ENCODE measurements around the gene TMEM182. TPM values are rescaled to one million over a fixed set of nuclear protein-coding genes. Genes with fewer than 3 reads are reported as not detected.

Gene TMEM182
- total RNA-seq, 1 experiment from 2014 or later = 9.1 TPM

DNA sequence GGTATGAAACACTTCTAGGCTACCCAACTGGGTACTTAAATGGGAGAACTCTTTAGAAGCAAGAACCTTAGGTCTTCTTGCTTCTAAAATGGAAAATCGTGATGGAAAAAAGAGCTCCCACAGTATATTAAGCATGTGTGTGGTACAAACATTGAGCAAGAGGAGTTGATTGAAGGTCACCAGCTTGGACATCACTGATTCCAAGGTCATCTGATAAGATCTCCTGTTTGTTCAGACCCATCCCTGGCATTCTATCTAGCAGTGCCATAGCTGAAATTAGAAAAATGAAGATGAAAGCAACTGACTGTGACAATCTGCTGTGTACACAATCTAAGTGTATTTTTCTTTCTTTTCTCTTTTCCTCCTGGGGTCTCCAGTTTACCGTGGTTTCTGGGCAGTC, 35.7 kb downstream of the TMEM182 start:
- DNase-seq (ENCODE audit: extremely low read depth, low read depth) = no peak

DNA sequence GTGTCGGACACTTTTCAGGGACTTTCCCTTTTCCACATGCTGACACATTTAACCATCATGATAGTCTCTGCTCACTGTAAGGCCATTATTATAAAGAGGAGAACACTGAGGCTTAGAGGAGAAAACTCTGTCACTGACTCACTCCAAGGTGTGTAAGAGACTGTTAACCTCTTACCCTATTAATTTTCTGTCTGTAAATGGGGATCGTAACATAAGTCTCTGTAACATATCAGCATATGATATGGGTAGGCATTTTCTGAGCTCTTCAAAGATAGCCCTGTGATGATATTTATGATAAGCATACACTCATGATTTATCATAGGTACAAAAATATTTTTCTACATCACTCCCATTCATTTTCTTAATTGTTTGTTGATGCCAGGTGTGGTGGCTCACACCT, 36.4 kb downstream of the TMEM182 start:
- no peak for DNase-seq (ENCODE audit: extremely low read depth, low read depth)

DNA sequence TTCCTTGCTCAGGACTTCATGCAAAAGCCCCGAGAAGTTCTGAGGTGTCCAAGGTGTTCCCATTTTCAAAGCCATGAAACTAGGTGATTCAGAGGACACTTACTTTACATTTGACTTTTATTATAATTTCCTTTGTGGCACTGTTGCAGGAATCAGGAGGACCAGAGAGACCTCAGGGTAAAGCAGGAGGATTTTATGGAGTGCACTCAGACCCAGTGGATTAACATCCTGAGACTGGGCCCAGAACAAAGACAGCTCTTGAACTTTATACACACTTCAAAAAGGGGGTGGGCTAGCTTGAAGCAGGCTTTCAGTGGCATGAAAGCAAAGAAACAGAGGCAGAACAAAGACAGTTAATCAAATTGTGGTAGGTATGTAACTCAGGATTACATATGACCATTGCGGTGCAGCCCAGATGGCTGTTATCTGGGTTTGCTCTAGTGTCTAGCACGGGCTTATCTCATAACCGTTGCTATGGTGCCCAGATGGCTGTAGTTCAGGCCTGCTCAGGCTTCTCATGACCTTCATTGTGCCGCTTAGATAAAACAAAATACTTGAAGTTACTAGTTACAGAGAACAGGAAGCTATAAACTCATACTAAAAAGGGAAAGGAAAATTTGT, 39.4 kb downstream of the TMEM182 start:
- no peak for DNase-seq (ENCODE audit: extremely low read depth, low read depth)

DNA sequence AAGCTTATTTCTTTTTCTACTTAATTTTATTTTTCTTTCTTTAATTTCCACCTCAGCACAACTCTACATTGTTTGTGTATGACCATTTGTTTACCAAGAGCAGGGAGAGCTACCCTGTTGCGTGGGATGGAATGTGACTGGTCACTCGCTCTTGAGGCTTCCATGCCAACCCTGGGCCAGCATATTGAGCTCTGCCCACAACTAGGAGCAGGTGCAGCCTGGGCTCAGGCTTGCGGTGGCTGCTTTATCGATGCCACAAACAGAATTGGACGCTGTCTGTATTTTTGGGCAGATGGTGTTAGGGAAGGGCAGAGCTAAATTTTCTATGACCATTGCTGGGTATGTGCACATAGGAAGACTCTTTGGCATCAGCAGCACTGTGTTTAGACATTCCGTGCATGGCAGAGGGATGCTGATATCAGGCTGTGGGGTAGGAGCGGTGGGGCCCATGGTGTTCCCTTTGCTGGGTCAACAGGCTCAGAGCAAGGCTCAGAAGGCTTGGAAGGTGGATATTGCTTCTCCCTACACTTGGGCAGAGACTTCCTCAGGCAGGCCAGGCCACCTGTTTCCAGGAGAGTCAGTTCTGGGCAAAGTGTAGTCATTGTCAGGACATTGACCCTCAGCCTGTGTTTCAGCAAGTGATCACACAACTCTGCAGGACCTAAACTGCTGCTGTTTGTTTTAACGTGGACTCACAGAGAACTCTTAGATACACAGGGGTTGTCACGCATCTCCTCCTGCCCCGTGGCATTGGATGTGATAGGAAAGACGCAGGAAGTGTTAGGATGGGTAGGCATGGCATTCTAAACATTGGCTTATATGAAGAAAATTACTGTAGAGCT, 40.2 kb downstream of the TMEM182 start:
- no peak for DNase-seq (ENCODE audit: extremely low read depth, low read depth)

DNA sequence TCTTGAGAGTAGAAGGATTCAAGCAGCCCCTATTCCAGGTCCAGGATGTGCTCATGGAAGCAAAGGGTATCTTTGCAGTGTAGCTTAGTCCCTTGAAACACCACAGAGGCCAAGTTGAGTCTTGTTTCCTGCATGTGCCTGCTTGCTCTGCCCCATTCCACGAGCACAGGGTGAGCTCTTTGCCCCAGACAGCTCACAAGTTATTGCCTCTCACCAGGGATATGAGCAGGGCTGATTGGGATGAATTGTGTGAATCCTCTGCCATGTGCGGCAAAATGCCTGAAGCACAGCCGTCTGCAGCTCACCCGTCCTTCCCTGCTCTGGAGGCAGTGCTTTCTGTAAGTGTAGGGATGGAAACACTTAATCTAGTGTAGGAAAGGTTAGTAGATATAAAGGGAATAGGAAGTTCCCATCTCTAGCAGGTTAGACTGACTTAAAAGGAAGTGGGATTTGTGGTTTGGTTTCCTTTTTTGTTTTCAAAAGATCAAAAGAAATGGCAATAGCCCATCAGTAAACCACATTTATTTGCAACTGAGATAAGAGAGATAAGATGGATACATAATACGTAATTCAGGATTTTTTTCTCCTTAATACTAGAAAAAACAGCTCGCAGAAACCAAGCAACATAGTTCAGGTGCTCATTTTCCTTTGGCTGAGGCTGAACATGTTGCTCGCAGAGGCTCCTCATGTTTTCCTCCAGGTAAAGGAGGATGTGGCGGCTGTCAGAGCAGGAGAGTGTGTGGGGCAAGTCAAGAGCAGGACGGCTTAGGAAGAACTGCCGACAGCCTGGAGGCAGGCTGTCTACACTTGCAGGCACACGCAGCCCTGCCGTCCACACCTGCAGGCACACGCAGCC, 41.4 kb downstream of the TMEM182 start:
- DNase-seq (ENCODE audit: extremely low read depth, low read depth) = no peak

DNA sequence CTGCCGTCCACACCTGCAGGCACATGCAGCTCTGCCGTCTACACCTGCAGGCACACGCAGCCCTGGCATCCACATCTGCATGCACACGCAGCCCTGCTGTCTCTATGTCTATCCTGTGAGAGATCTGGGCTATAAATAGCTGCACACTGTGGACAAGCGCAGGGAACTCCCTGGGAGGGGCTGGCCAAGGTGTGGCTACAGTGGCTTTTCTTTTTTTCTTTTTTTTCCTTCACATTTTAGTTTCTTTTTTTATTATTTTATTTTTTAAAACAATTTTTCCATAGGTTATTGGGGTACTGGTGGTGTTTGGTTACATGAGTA, 42.0 kb downstream of the TMEM182 start:
- no peak for DNase-seq (ENCODE audit: extremely low read depth, low read depth)

DNA sequence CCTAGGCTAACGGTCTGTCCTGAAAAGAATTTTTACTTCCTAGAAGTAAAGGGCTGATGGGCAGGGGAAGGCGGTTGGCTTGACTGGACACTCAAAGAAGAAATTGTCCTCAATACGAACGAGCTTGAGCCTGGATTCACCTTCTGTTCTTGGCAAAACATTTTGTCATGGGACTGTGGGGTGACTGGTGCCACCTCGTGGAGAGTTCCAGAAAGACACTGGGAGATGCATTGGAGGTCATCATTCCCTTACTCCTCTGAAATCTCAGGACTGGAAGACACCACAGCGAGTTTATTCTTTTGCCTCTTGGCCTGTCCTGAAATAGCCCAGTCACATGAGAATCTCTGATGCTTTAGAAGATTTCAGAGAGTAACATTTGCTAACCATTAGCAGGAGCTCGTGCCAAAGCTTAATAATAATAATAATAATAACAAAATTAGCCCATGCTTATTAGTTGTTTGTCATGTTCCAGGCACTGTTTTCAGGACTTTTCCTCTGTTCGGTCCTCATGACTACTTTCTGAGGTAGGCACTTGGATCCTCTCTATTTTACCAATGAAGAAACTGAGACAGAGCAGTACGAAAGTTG, 44.5 kb downstream of the TMEM182 start:
- peak; percentile 62 for DNase-seq (ENCODE audit: extremely low read depth, low read depth)

DNA sequence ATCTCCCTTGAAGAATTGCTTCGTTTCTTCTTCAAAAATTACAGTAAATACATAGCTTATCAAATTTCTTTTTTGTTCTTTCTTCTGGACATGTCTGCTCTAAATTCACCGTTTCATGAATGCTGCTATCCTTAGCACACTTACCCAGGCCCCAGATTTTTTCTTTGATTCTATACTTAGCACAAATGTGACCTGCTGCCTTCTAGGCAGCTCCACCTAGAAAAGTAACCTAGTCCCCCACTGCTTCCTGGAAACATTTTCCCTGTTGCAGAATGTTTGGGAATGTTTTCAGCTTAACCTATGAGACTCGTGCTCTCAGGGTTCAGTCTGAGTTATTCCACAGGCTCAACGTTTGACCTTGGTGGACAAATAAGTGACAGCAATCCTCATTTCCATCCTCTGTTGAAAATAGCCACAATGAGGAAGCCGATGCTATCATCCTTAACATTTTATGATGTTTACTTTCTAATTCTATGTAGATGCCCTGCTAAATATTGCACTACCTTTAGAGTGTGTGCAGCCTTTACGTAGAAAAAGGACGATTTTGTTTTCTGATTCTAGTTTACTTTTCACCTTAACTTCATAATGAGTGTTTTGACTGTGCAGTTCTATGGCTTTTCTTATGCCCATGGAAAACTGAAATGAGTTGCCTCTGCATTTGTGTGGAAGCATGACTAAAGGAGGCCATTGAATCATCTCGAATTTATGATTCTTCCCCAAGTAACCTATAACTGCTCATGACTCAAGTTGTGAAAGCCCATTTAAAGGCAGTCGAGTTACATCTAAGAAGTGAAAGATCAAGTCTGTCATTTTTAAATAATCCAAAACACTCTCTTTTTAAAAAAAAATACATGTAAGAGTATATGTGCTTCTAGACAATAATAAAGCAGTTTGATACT, 47.7 kb downstream of the TMEM182 start:
- no peak for DNase-seq (ENCODE audit: extremely low read depth, low read depth)

DNA sequence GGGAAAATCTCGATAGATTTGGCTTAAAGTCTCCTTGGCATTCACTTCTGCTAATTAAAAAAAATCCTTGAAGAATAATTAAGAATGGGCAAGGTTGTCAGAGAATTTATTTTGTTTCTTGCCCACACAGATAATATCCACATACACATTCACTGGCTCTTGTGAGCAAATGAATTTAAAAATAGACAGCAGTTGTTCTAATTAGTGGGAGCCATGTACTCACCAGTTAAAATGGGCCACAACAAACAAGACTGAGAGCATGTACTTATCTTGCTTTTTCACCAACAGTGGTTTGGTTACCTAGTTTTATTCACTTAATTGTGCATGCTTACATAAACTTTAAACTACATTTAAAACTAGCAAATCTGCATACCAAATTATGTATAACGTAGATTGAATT, 53.5 kb downstream of the TMEM182 start:
- no peak for DNase-seq (ENCODE audit: extremely low read depth, low read depth)

DNA sequence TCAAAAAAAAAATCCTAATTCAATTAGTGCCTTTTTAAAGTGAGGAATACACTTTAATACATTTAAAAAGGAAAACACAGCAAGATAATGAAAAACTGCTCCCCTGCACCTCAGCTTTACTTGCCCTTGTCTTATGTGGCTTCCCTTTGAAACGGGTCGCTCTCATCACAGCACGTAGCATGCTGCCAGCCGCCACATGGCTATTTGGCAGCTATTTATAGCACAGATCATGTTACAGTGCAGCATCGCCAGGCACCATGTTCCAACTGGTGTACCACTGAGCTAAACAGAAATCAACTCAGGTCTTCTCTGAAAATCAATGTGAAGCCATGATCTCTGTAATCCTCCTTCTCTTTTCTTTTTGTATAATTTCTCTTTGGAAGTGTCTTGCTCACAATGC, 65.1 kb downstream of the TMEM182 start:
- DNase-seq (ENCODE audit: extremely low read depth, low read depth) = no peak

DNA sequence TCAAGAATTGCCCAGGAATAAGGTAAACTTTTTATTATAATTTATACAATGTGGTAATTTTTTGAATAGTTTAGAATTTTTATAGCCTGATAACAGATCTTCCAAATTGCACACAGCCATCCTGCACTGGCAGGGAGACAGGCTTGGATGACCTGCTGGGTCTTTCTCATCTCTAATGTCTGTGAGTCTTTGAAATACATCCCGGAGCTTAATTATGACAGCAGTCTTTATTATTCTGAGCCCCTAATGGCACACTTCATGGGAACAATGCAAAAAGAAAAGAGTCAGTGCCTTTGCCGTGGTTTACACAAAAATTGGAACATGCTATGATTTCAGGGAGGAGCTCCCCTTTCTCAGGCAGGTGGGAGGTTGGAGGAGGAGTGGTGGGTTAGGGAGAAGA, 71.0 kb downstream of the TMEM182 start:
- DNase-seq (ENCODE audit: extremely low read depth, low read depth) = no peak

DNA sequence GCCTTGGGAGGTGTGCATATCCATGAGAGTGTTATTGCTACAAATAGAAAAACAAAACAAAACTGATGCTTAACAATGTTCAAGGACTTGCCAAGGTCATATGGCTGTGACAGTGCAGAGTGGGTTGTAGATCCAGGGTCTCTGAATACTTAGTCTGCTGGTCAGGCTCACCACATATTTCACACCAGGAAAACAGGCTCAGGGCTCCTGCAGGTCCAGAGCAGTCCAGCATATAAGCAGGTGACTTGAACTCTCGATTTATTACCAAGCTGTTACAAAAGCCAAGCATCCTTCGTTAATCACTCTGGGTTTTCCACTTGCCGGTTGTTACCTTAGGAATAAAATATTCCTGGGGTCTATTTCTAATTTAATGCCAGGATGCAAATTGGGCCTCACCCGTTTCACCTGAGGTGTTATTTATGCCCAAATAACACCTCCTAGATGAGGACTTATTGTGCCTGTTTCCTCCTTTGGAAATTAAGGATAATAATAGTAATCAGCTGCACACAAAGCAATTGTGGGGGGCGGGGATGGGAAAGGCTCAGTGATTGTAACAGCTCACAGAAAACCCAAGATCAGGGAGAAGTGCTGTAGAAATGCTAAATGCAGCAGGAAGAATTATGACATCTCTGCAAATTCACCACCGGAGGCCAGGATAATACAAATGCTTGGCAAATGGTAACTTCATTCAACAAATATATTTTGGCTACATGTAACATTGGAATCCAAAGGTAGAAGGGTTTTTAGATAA, 72.9 kb downstream of the TMEM182 start:
- no peak for DNase-seq (ENCODE audit: extremely low read depth, low read depth)

DNA sequence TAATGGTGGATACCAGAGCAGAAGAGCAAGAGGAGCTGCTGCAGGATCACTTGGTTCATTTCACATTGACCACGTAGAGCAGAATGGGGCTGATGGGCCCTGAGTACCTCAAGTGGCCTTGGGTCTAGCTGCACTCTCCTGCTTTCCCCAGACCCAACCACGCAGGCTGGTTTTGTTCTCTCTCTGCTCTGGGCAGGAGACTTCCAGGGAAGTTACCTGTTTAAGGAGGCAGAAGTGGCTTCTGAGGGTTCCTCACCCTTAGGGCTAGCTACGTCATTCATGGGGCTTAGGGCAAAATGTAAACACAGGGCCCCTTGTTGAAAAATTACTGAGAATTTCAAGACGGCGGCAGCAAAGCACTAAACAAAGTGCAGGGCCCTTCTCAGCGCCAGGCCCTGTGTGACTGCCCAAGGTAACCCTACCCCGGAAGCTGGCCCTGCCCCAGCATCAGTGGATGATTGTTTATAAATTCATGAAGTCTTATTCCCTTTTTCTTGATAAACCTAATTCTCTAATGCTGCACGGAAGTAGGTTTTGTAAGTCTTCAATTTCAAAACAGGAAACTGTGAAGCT, 75.9 kb downstream of the TMEM182 start:
- no peak for DNase-seq (ENCODE audit: extremely low read depth, low read depth)

DNA sequence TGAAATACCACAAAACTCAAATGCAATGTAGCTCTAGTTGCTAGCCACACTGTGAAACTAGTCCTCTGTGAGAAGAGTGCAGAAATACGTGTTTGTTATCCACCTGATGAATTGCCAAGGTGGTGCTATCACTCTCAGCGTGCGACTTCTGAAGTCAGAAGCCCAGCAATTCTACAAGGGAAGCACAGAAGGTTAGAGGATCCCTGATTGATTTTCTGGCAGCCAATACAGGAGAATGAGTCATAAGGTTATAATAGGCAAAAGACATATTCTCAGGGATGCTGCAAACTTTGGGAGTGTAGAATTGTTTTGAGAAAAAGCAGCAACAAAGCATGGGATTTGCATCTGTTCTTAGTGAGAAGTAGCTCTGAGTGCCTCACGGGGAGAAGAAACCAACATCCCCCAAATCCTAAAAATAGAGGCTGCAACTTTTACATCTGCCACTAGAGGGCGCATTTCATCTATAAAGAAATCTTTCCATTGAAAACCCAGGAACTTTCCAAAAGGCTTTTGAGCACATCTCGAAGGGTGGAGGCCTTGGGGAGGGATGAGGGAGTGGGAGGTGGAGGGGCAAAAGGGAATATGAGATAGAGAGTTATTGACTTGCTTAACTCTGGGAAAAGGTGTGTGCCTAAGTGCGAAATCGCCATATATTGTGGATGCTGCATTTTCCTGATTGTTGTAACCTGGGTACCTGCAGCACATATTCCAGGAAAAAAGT, 78.0 kb downstream of the TMEM182 start:
- DNase-seq (ENCODE audit: extremely low read depth, low read depth) = peak; percentile 47

DNA sequence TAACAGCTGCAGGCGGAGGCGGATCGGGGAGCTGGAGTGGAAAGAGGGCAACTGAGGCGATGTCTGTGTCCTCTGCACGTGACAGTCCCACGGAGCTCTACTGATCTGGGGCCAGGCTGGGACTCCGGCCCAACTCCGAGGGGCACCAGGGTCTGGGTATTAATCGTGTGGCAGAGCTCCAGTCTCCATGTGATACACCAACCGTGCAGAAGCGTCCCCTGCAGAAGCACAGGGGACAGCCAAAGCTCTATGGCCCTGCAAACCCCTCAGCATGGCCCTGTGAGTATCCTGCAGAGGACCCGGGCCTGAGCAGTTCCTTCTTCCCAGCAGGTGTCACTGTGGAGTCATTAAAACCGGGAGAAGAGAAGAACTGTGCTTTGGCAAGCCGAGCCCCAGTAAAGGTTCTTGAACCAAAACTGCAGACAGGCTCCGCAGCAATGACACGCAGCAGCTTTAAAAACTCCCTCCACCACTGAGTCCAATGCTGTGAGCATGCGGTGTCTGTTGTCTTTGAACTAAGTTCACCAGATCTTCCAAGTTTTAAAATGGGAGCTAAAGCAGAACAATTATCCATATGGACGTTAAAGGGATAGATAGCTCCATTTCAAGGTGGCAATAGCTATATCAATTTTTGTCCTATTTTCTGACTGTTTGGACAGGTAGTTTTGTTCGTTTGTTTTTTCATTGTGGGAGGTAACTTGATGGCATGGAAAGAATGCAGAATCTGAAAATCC, 79.4 kb downstream of the TMEM182 start:
- peak; percentile 52 for DNase-seq (ENCODE audit: extremely low read depth, low read depth)

DNA sequence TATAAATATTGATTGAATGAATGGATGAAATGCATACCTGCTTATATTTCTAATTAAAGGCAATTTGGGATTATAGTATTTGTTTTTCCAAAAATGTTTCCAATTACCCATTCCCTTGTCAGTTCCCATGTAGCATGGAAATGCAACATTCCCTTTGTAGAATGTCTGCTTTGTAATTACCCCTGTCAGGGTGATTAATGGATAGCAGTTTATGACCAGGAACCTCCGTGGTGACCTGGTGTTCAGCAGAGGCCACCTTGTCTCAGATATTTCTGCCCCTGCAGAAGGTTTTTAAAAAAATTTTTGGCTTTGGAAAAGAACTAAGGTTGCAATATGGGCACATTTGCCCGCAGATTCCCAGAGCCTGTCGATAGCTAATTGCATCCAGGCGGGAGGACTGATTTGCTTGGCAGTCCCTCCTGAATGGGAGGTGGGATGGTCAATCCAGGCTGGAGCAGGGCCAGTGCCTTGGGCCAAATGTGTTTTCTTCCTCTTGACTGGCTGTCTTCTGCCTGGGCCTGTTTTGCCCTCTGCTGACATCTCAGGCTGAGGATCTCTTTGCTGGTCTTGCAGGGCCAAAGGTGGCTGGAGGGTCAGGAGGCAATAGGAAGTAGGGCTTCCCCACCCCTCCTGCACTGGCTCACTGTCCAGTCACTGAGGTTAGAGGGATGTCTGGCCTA, 82.1 kb downstream of the TMEM182 start:
- no peak for DNase-seq (ENCODE audit: extremely low read depth, low read depth)

DNA sequence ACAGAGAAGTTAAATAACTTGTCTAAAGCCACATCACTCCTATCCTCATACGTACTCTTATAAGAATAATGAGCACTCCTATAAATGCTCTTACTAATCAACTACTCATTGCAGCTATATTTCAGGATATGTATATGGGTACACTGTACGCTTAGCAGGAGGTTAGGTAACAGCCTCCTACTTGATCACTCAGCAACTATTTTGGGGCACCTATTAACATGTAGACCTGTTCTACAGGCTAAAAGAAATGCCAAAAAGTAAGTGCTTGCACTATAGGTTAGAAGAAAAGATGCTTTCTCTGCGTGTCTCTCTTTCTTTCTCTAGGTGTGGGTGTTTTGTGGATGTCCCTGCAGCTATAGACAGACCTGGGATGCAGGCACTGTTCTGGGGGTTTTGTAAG, 83.1 kb downstream of the TMEM182 start:
- no peak for DNase-seq (ENCODE audit: extremely low read depth, low read depth)

Data from NCI-H460 (cell line).